Measurements from ENCODE around the gene ARFGAP3. TPM values are rescaled to one million over a fixed set of nuclear protein-coding genes. Genes with fewer than 3 reads are reported as not detected.

The ARFGAP3 gene
- polyA plus RNA-seq, 1 experiment: 79.5 TPM

- POLR2A ChIA-PET: no interaction called here
- CTCF ChIA-PET: interaction anchor here (0.7 to 2.3 kb wide), 7 partner anchors 10 to 1046 kb away, joined by 3 to 10 read pairs (median 3); partner anchors contain the start of gene CYB5R3
- Histone ChIP-seq H3K4me3 (ENCODE audit: low read depth, low read length) (no peak overlapping the region), H3K36me3 (ENCODE audit: control insufficient read depth, insufficient read depth, low read length) (peaks cover 1% of the 10 kb centered on the region), H3K27me3 (ENCODE audit: control insufficient read depth, insufficient read depth, low read length) (no peaks in the 10 kb centered on the region)
- TF ChIP-seq CTCF (IDR thresholded peaks at IDR 0.05; ENCODE audit: insufficient read depth, low read depth, low read length): no peak
- no peak for DNase-seq (ENCODE audit: low read depth)
Measured at GRCh38 chr22:42791721-42792452, 65.2 kb downstream of the ARFGAP3 start.

- no peaks in the 10 kb centered on the region for H3K27me3 ChIP-seq (ENCODE audit: control insufficient read depth, insufficient read depth, low read length)
- TF ChIP-seq CTCF (IDR thresholded peaks at IDR 0.05; ENCODE audit: insufficient read depth, low read depth, low read length): no peak
- H3K36me3 ChIP-seq (ENCODE audit: control insufficient read depth, insufficient read depth, low read length): no peaks in the 10 kb centered on the region
- ChIA-PET POLR2A (no interaction called here), CTCF (interaction anchor here (1.2 to 1.5 kb wide), 4 partner anchors 9 to 302 kb away, joined by 3 to 6 read pairs (median 4); no protein-coding TSS in a partner anchor)
- DNase-seq (ENCODE audit: low read depth): no peak
- no peak overlapping the region for H3K4me3 ChIP-seq (ENCODE audit: low read depth, low read length)
Measured at GRCh38 chr22:42788466-42788865, 68.6 kb downstream of the ARFGAP3 start.

GRCh38 chr22:42788021-42788420 is 69.1 kb downstream of the ARFGAP3 start:
- CTCF ChIA-PET: interaction anchor here (1.2 to 1.5 kb wide), 4 partner anchors 8 to 302 kb away, joined by 3 to 6 read pairs (median 4); no protein-coding TSS in a partner anchor
- TF ChIP-seq CTCF (IDR thresholded peaks at IDR 0.05; ENCODE audit: insufficient read depth, low read depth, low read length): no peak
- POLR2A ChIA-PET: no interaction called here
- no peaks in the 10 kb centered on the region for H3K36me3 ChIP-seq (ENCODE audit: control insufficient read depth, insufficient read depth, low read length)
- H3K4me3 ChIP-seq (ENCODE audit: low read depth, low read length): no peak overlapping the region
- no peaks in the 10 kb centered on the region for H3K27me3 ChIP-seq (ENCODE audit: control insufficient read depth, insufficient read depth, low read length)
- DNase-seq (ENCODE audit: low read depth): no peak

GRCh38 chr22:42787357-42787736 is 69.7 kb downstream of the ARFGAP3 start:
- H3K36me3 ChIP-seq (ENCODE audit: control insufficient read depth, insufficient read depth, low read length): no peaks in the 10 kb centered on the region
- DNase-seq (ENCODE audit: low read depth): no peak
- H3K27me3 ChIP-seq (ENCODE audit: control insufficient read depth, insufficient read depth, low read length): no peaks in the 10 kb centered on the region
- ChIA-PET CTCF (interaction anchor here (1.5 to 2.0 kb wide), 2 partner anchors 19 to 303 kb away, joined by 4 read pairs; no protein-coding TSS in a partner anchor), POLR2A (no interaction called here)
- TF ChIP-seq CTCF (IDR thresholded peaks at IDR 0.05; ENCODE audit: insufficient read depth, low read depth, low read length): no peak
- H3K4me3 ChIP-seq (ENCODE audit: low read depth, low read length): no peak overlapping the region

GRCh38 chr22:42786606-42787356 is 70.3 kb downstream of the ARFGAP3 start:
- ChIA-PET CTCF (interaction anchor here (2.0 kb wide), 1 partner anchor 20 kb away, joined by 4 read pairs; no protein-coding TSS in a partner anchor), POLR2A (no interaction called here)
- no peak overlapping the region for H3K4me3 ChIP-seq (ENCODE audit: low read depth, low read length)
- no peaks in the 10 kb centered on the region for H3K36me3 ChIP-seq (ENCODE audit: control insufficient read depth, insufficient read depth, low read length)
- H3K27me3 ChIP-seq (ENCODE audit: control insufficient read depth, insufficient read depth, low read length): no peaks in the 10 kb centered on the region
- no peak for DNase-seq (ENCODE audit: low read depth)
- TF ChIP-seq CTCF (IDR thresholded peaks at IDR 0.05; ENCODE audit: insufficient read depth, low read depth, low read length): no peak

Data from BJ (cell line).